Endothelial cell of umbilical vein (primary cell): ENCODE results near the gene SKIC3. TPM values are rescaled to one million over a fixed set of nuclear protein-coding genes. Genes with fewer than 3 reads are reported as not detected.

Experiments
- BruUV-seq: library from RNA; stranded (reverse); fragments of 400-500 nt; replicated peaks from 2 replicates; lab custom pipeline; 2021; lab: Mats Ljungman, UMichigan
- CTCF ChIA-PET: fragments of 300-600, 350-600 bp; sonication (Branson Sonifier 250); formaldehyde crosslinking; loops from one replicate; lab custom pipeline; 2021; ENCODE audit warnings: antibody characterized with exemption, inconsistent platforms; lab: Charles Lee
- POLR2A ChIA-PET: fragments of 300-600, 350-600 bp; sonication (Branson Sonifier 250); formaldehyde crosslinking; loops from one replicate; lab custom pipeline; 2021; ENCODE audit warnings: antibody characterized with exemption, inconsistent platforms; lab: Charles Lee
- DNase-seq: peaks from one replicate; pipeline ENCODE4 v3.0.0-alpha.2; 2011; ENCODE audit warnings: low read depth, low spot score
- FAIRE-seq: peaks from 2 replicates; lab custom pipeline; 2011; peaks lifted over from hg19 to GRCh38; lab: Jason Lieb, UNC
- H2AFZ ChIP-seq: 2 replicates; pipeline ENCODE4 v1.6.0; 2012; ENCODE audit warnings: low read depth, low read length, control low read depth, inconsistent platforms
- H3K27ac ChIP-seq: 2 replicates; pipeline ENCODE4 v1.5.1; 2011; ENCODE audit warnings: low read depth, mild to moderate bottlenecking, control low read depth, low read length, moderate library complexity; ENCODE audit not compliant: insufficient read depth
- H3K27me3 ChIP-seq, 2 experiments: 2 replicates each; pipeline versions ENCODE4 v1.6.0 to v1.6.1; 2011; ENCODE audit warnings: low read length in 2 of 2, mixed read lengths in 1 of 2; ENCODE audit not compliant: control insufficient read depth in 2 of 2, insufficient read depth in 2 of 2
- H3K36me3 ChIP-seq, 2 experiments: 2 replicates in 1 of 2; 3 replicates in 1 of 2; pipeline ENCODE4 v1.5.1; 2011; ENCODE audit warnings: low read length in 2 of 2, mild to moderate bottlenecking in 1 of 2, moderate library complexity in 1 of 2; ENCODE audit not compliant: control insufficient read depth in 2 of 2, insufficient read depth in 2 of 2; ENCODE audit errors: extremely low read depth in 1 of 2
- H3K4me1 ChIP-seq: 3 replicates; pipeline ENCODE4 v1.5.1; 2011; ENCODE audit warnings: mild to moderate bottlenecking, low read length; ENCODE audit not compliant: control insufficient read depth, insufficient read depth; ENCODE audit errors: extremely low read depth
- H3K4me2 ChIP-seq: 2 replicates; pipeline ENCODE4 v1.6.1; 2011; ENCODE audit warnings: low read length, control low read depth, mixed read lengths; ENCODE audit not compliant: insufficient read depth
- H3K4me3 ChIP-seq, 3 experiments: fragments of 200-600 bp in 1 of 3; sonication (generic), shearing (Covaris generic) in 1 of 3; replicated peaks in 1 of 3; 2 replicates each; pipeline ENCODE4 v1.5.1; 2011 to 2016; ENCODE audit warnings: control low read depth in 3 of 3, low read length in 3 of 3, mild to moderate bottlenecking in 2 of 3, inconsistent platforms in 1 of 3, low read depth in 1 of 3, moderate library complexity in 1 of 3; ENCODE audit not compliant: insufficient read depth in 1 of 3
- H3K79me2 ChIP-seq: 2 replicates; pipeline ENCODE4 v1.6.0; 2012; ENCODE audit warnings: low read length, inconsistent platforms; ENCODE audit not compliant: control insufficient read depth, insufficient read depth
- H3K9ac ChIP-seq: replicated peaks from 2 replicates; pipeline ENCODE3; 2011; ENCODE audit warnings: low read length, control low read depth; ENCODE audit not compliant: insufficient read depth; ENCODE audit errors: extremely low read depth
- H3K9me1 ChIP-seq: replicated peaks from 3 replicates; pipeline ENCODE4 v1.6.0; 2011; ENCODE audit warnings: mild to moderate bottlenecking, low read length; ENCODE audit not compliant: control insufficient read depth, insufficient read depth; ENCODE audit errors: extremely low read depth
- H3K9me3 ChIP-seq: replicated peaks from 2 replicates; pipeline ENCODE4 v1.5.1; 2012; ENCODE audit warnings: low read length, inconsistent platforms; ENCODE audit not compliant: control insufficient read depth, insufficient read depth
- H4K20me1 ChIP-seq: replicated peaks from 2 replicates; pipeline ENCODE3; 2011; ENCODE audit warnings: mild to moderate bottlenecking, low read length; ENCODE audit not compliant: control insufficient read depth, insufficient read depth; ENCODE audit errors: extremely low read depth
- EZH2 ChIP-seq: IDR thresholded peaks from 2 replicates; pipeline ENCODE4 v1.6.1; 2012; ENCODE audit warnings: borderline replicate concordance, low read depth, mild to moderate bottlenecking, moderate library complexity, low read length, inconsistent platforms; ENCODE audit not compliant: severe bottlenecking
- FOS ChIP-seq: IDR thresholded peaks from 2 replicates; pipeline ENCODE4 v1.6.1; 2011; ENCODE audit warnings: mild to moderate bottlenecking, low read length, moderate library complexity, borderline replicate concordance; ENCODE audit not compliant: insufficient read depth
- JUN ChIP-seq: IDR thresholded peaks from 2 replicates; pipeline ENCODE4 v1.6.1; 2011; ENCODE audit warnings: borderline replicate concordance, low read depth; ENCODE audit not compliant: insufficient read length, insufficient read depth
- MAX ChIP-seq: IDR thresholded peaks from 2 replicates; pipeline ENCODE4 v1.6.1; 2011; ENCODE audit not compliant: insufficient read depth, insufficient read length
- MYC ChIP-seq: IDR thresholded peaks from one replicate; pipeline ENCODE4 v1.6.1; 2011; ENCODE audit warnings: mild to moderate bottlenecking, low read depth, low read length
- POLR2A ChIP-seq: IDR thresholded peaks from 2 replicates; pipeline ENCODE4 v1.6.1; 2012; ENCODE audit warnings: low read depth, mild to moderate bottlenecking, control low read depth, low read length
- POLR2AphosphoS5 ChIP-seq: IDR thresholded peaks from 2 replicates; pipeline ENCODE4 v1.6.1; 2012; ENCODE audit warnings: low read depth, mild to moderate bottlenecking, control low read depth, low read length, moderate library complexity; ENCODE audit not compliant: insufficient read depth
- dilution Hi-C: fragments of 300-500 bp; cut with MboI; formaldehyde crosslinking; loops from one replicate; pipeline ENCODE4 v1.15.0; 2019; ENCODE audit warnings: low sequenced_read_pairs; ENCODE audit not compliant: extremely low pct_ligation_motif_present
- intact Hi-C: fragments of 100-400 bp; cut with micrococcal nuclease; formaldehyde crosslinking; loops from one replicate; pipeline ENCODE4 v1.10.0; 2022
- polyA plus RNA-seq, 4 experiments: library from polyadenylated mRNA; depleted of rRNA in 3 of 4; stranded (reverse) in 3 of 4; unstranded in 1 of 4; fragments of >200 nt; gene quantifications; 2 replicates each; pipeline versions ENCODE4 v1.2.1 to v1.2.3, GENCODE V29; 2011 to 2012; ENCODE audit warnings: missing spikeins in 1 of 4
- total RNA-seq: library from RNA; stranded (reverse); gene quantifications from 2 replicates; pipeline ENCODE4 v1.2.3, GENCODE V29; 2021

Gene SKIC3
- total and polyA plus RNA-seq, 2 donors (not counting 3 experiments of a cell fraction or from before 2014, with no cell fraction given): 18.8 to 100 TPM

- ChIA-PET POLR2A (no interaction called here), CTCF (no interaction called here)
- H3K9ac ChIP-seq: no peak overlapping the region
- H3K36me3 ChIP-seq: peaks cover 1 to 28% of the 10 kb centered on the region in 2 experiments
- no peaks in the 10 kb centered on the region for H3K4me1 ChIP-seq
- no peaks in the 10 kb centered on the region for H3K9me1 ChIP-seq
- TF ChIP-seq MAX (no peak), EZH2 (no peak)
- dilution Hi-C loops (no loop called here), intact Hi-C loops (no loop called here)
- H3K27me3 ChIP-seq: no peaks in the 10 kb centered on the region
- no peak overlapping the region for H3K4me3 ChIP-seq
- no peak overlapping the region for H3K27ac ChIP-seq
- H2AFZ ChIP-seq: no peak overlapping the region
- BruUV-seq: no TSS peak
- H3K9me3 ChIP-seq: no peaks in the 10 kb centered on the region
- DNase-seq (no peak), FAIRE-seq (no peak)
- H3K79me2 ChIP-seq: peaks cover 12% of the 10 kb centered on the region
- H3K4me2 ChIP-seq: no peak overlapping the region
- no peaks in the 10 kb centered on the region for H4K20me1 ChIP-seq
These were observed 17.3 kb downstream of the SKIC3 start for GRCh38 chr5:95537501-95537900.

GRCh38 chr5:95533761-95534160, 21.0 kb downstream of the SKIC3 start:
- Histone ChIP-seq H3K27me3 (no peaks in the 10 kb centered on the region), H3K27ac (no peak overlapping the region), H3K4me3 (no peak overlapping the region), H3K9ac (no peak overlapping the region), H3K36me3 (peaks cover 5 to 26% of the 10 kb centered on the region in 2 experiments), H2AFZ (no peak overlapping the region), H3K4me2 (no peak overlapping the region), H4K20me1 (no peaks in the 10 kb centered on the region), H3K9me3 (no peaks in the 10 kb centered on the region), H3K9me1 (no peaks in the 10 kb centered on the region), H3K4me1 (no peaks in the 10 kb centered on the region), H3K79me2 (peaks cover 13% of the 10 kb centered on the region)
- FAIRE-seq: no peak
- ChIA-PET CTCF (interaction anchor here (2.9 kb wide), 1 partner anchor 12 kb away, joined by 12 read pairs; no protein-coding TSS in a partner anchor), POLR2A (no interaction called here)
- DNase-seq: no peak
- dilution Hi-C loops: no loop called here
- intact Hi-C loops: no loop called here
- BruUV-seq: no TSS peak
- TF ChIP-seq MYC (no peak), FOS (no peak), POLR2AphosphoS5 (no peak), JUN (no peak), POLR2A (no peak), EZH2 (no peak)
